Kidney (tissue), 14 donors: Measurements from ENCODE around the gene CLCNKA. TPM values are rescaled to one million over a fixed set of nuclear protein-coding genes. Genes with fewer than 3 reads are reported as not detected.
"Not testable (repeated sequence)": the region's sequence is repeated elsewhere in the genome, so short reads cannot be mapped to it uniquely, and the experiment has no call there.

Experiments
- DNase-seq, 5 donors: peaks; one replicate each; pipeline ENCODE4 v3.0.0-alpha.2; 2013 to 2020
- FAIRE-seq: peaks from 2 replicates; lab custom pipeline; 2012; peaks lifted over from hg19 to GRCh38; lab: Jason Lieb, UNC
- H3K27ac ChIP-seq, 2 donors: one replicate each; pipeline ENCODE4 v1.7.0; 2013; ENCODE audit warnings: low read depth in 2 of 2, low read length in 2 of 2, inconsistent platforms in 1 of 2
- H3K27me3 ChIP-seq: one replicate; pipeline ENCODE4 v1.7.1; 2013; ENCODE audit warnings: low read length, inconsistent platforms; ENCODE audit not compliant: control insufficient read depth, insufficient read depth
- H3K36me3 ChIP-seq, 3 donors: one replicate each; pipeline versions ENCODE4 v1.7.0 to v1.7.1; 2013; ENCODE audit warnings: low read length in 3 of 3, control low read depth in 1 of 3, inconsistent platforms in 1 of 3; ENCODE audit not compliant: insufficient read depth in 3 of 3, control insufficient read depth in 2 of 3
- H3K4me1 ChIP-seq, 3 donors: one replicate each; pipeline versions ENCODE4 v1.7.0 to v1.7.1; 2013; ENCODE audit warnings: low read length in 3 of 3, inconsistent platforms in 1 of 3, low read depth in 1 of 3; ENCODE audit not compliant: control insufficient read depth in 2 of 3, insufficient read depth in 2 of 3
- H3K4me3 ChIP-seq, 3 donors: one replicate each; pipeline versions ENCODE4 v1.7.0 to v1.8.1; 2013; ENCODE audit warnings: low read length in 3 of 3, control low read depth in 1 of 3, inconsistent platforms in 1 of 3
- H3K9ac ChIP-seq, 3 donors: one replicate each; pipeline versions ENCODE4 v1.7.0 to v1.7.1; 2013; ENCODE audit warnings: low read length in 3 of 3, control low read depth in 1 of 3, inconsistent platforms in 1 of 3
- H3K9me3 ChIP-seq, 3 donors: one replicate each; pipeline versions ENCODE4 v1.7.0 to v1.7.1; 2013; ENCODE audit warnings: low read length in 3 of 3, control low read depth in 1 of 3, inconsistent platforms in 1 of 3; ENCODE audit not compliant: control insufficient read depth in 2 of 3, insufficient read depth in 1 of 3
- intact Hi-C: fragments of 100-400 bp; cut with DNase I; formaldehyde crosslinking; loops from one replicate; pipeline ENCODE4 v1.11.1; 2022
- polyA plus RNA-seq: library from polyadenylated mRNA; stranded (reverse); fragments of 350-450 nt; fragmentation: Illumina TruSeq; extraction: RNeasy Lipid Tissue Mini Kit (QIAGEN cat#74804); gene quantifications from one replicate; pipeline ENCODE4 v1.2.3, GENCODE V29; 2014; ENCODE audit warnings: low read depth, low replicate concordance; ENCODE audit not compliant: insufficient read depth
- total RNA-seq: library from RNA; stranded (reverse); fragmentation: NEBNext Ultra II Directional; extraction: Animal tissue kit (Norgen Biotek cat#: 25700); gene quantifications from one replicate; pipeline ENCODE4 v1.2.1, GENCODE V29; 2021
- TF ChIP-seq, protein P1 (sequence below): IDR thresholded peaks from 3 replicates; pipeline ENCODE4 v1.5.1; 2012; ENCODE audit warnings: mild to moderate bottlenecking, moderate library complexity, borderline replicate concordance; ENCODE audit not compliant: insufficient read depth; ENCODE audit errors: extremely low read depth
- donor health status: control.
- donor health status: control.
- donor health status: control.
- donor health status: control.
- donor health status: control.
- donor health status: DM: yes; HTN: yes; CAD: no.
- donor health status: Normal renal cell carcinoma (clear cell type).

The CLCNKA gene
- total and polyA plus RNA-seq, 2 donors from 2014 or later = 7.8 to 187 TPM

DNA sequence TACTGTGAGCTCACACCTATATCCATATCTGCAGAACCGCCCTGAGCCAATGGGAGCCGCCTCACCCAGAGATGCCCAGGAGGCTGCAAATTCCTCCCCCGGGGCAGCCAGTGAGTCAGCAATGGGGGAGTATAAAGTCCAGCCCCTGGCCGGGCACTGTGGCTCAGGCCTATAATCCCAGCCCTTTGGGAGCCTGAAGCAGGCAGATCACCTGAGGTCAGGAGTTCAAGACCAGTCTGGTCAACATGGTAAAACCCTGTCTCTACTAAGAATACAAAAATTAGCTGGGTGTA is 16.7 kb downstream of the CLCNKA start:
- intact Hi-C loops = no loop called here
- no peak overlapping the region for H3K27ac ChIP-seq
- TF ChIP-seq, protein P1, sequence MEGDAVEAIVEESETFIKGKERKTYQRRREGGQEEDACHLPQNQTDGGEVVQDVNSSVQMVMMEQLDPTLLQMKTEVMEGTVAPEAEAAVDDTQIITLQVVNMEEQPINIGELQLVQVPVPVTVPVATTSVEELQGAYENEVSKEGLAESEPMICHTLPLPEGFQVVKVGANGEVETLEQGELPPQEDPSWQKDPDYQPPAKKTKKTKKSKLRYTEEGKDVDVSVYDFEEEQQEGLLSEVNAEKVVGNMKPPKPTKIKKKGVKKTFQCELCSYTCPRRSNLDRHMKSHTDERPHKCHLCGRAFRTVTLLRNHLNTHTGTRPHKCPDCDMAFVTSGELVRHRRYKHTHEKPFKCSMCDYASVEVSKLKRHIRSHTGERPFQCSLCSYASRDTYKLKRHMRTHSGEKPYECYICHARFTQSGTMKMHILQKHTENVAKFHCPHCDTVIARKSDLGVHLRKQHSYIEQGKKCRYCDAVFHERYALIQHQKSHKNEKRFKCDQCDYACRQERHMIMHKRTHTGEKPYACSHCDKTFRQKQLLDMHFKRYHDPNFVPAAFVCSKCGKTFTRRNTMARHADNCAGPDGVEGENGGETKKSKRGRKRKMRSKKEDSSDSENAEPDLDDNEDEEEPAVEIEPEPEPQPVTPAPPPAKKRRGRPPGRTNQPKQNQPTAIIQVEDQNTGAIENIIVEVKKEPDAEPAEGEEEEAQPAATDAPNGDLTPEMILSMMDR = no peak
- H3K36me3 ChIP-seq = no peaks in the 10 kb centered on the region
- H3K9me3 ChIP-seq = no peaks in the 10 kb centered on the region
- H3K4me3 ChIP-seq = no peak overlapping the region
- peaks cover 0 to 6% (median 0%) of the 10 kb centered on the region in 3 donors for H3K4me1 ChIP-seq
- no peak for FAIRE-seq
- no peaks in the 10 kb centered on the region for H3K27me3 ChIP-seq
- no peak for DNase-seq
- H3K9ac ChIP-seq = no peak overlapping the region

DNA sequence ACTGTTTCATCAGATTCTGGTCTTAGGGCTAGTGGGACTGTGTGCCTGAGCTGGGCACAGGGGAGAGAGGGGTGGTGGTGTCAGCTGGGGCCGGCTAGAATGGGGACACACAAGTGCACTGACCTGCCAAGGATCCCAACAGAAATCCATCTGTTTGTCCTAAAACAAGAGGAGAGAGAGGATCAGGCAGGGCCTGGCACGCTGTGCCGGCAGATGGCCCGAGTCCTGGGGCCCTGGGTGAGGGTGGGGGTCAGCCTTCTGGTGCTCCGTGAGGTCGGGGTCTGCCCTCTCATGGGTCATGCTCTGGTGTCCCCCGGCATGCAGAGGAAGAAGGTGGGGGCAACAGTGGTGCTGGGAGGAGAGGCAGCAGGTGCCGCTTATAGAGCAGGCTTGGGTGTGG is 18.0 kb downstream of the CLCNKA start:
- H3K4me1 ChIP-seq, H3K9me3 ChIP-seq, H3K4me3 ChIP-seq, intact Hi-C loops, DNase-seq, H3K27me3 ChIP-seq, FAIRE-seq, H3K36me3 ChIP-seq, H3K9ac ChIP-seq, H3K27ac ChIP-seq: not testable (repeated sequence)

DNA sequence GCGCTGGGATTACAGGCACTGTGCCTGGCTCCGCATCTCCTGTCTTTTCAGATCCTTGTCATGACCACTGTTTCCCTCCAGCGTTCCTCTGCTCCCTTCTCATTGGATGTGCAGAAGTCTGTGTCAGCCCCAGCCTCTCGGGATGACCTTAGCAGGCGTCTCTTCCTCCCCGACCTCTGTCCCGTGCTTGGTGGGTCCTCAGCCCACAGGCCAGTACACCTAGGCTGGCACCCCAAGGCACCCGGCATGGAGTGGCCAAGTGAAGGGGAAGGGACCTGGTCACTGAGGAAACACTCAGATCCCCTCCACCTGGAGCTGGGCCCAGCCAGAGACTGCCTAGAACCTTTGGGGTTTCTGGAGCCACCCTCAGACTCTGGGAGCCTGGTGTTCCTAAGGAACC is 19.4 kb downstream of the CLCNKA start:
- FAIRE-seq = no peak
- intact Hi-C loops = no loop called here

DNA sequence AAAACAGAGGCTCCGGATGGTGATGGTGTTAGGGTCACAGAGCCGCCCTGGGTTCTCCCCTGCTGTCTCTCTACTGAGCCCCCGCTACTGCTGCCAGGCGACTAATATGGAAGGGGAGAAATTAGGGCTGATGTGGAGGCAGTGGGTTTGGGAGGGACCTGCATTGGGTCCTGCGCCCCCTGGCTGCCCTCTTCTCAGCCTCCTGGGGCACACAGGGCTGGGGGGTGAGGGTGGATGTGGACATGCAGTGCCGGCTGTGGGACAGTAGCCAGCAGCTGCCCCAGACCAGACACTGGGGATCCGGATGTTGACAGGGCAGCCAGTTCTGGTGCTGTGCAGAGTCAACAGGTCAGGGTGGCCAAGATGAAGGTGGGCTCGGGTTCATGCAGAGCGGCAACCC is 20.3 kb downstream of the CLCNKA start:
- Histone ChIP-seq H3K9me3 (no peaks in the 10 kb centered on the region), H3K36me3 (no peaks in the 10 kb centered on the region), H3K9ac (peak overlapping the region in 1 of 3 donors; percentile 26), H3K4me1 (peaks cover 0 to 6% (median 0%) of the 10 kb centered on the region in 3 donors), H3K4me3 (no peak overlapping the region), H3K27ac (peak overlapping the region; percentile 60 to 93), H3K27me3 (no peaks in the 10 kb centered on the region)
- DNase-seq (no peak), FAIRE-seq (no peak)
- TF ChIP-seq, protein P1 = no peak
- intact Hi-C loops = no loop called here

More for the DNA sequence above, 19.4 kb downstream of the CLCNKA start:
- DNase-seq = no peak
- H3K9ac ChIP-seq = no peak overlapping the region
- no peak overlapping the region for H3K4me3 ChIP-seq
- no peaks in the 10 kb centered on the region for H3K9me3 ChIP-seq
- peaks cover 0 to 6% (median 0%) of the 10 kb centered on the region in 3 donors for H3K4me1 ChIP-seq
- no peaks in the 10 kb centered on the region for H3K27me3 ChIP-seq
- peak overlapping the region in 1 of 2 donors; percentile 32 for H3K27ac ChIP-seq
- TF ChIP-seq, protein P1 = no peak
- H3K36me3 ChIP-seq = no peaks in the 10 kb centered on the region

DNA sequence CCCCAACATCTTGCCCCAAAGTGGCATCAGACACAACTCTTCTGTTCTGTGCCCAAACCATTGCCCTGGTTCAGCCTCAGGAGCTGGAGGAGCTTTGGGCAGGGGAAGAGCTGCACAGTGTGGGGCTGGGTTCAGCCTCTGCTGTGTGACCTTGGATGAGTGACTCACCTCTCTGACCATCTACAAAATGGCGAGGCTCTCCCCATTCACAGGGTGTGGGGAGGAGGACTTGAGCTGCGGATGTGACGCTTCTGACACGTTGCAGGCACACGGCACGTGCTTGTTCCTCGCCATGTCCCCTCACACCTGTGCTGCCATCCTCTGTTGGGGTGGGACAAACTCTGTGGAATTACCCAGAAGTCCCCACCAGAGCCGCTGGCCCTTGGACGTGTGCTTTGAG is 20.8 kb downstream of the CLCNKA start:
- FAIRE-seq, DNase-seq, H3K4me3 ChIP-seq, H3K27me3 ChIP-seq, H3K36me3 ChIP-seq, intact Hi-C loops, H3K9me3 ChIP-seq, H3K4me1 ChIP-seq, H3K9ac ChIP-seq: not testable (repeated sequence)
- peak overlapping the region; percentile 60 to 93 for H3K27ac ChIP-seq
